Measurements from ENCODE around the gene ZMAT5. TPM values are rescaled to one million over a fixed set of nuclear protein-coding genes. Genes with fewer than 3 reads are reported as not detected.

Gene ZMAT5
- total and polyA plus RNA-seq, 2 donors, result 14.1 to 27.8 TPM

- no peaks in the 10 kb centered on the region for H3K4me1 ChIP-seq (ENCODE audit: insufficient read depth)
- no peaks in the 10 kb centered on the region for H3K36me3 ChIP-seq (ENCODE audit: insufficient read depth)
- no peak for DNase-seq (ENCODE audit: extremely low spot score)
- 75% methylated on average over 2 of the region's 2 CpGs for WGBS
- H3K4me3 ChIP-seq (ENCODE audit: low read depth, low read length), result no peak overlapping the region
- no peak overlapping the region for H3K27ac ChIP-seq (ENCODE audit: low read depth)
Observed at GRCh38 chr22:29712119-29712518, 54.7 kb downstream of the ZMAT5 start.

- no peaks in the 10 kb centered on the region for H3K4me1 ChIP-seq (ENCODE audit: insufficient read depth)
- H3K27ac ChIP-seq (ENCODE audit: low read depth), result no peak overlapping the region
- H3K4me3 ChIP-seq (ENCODE audit: low read depth, low read length), result no peak overlapping the region
- 53% methylated on average over 18 of the region's 18 CpGs for WGBS
- H3K36me3 ChIP-seq (ENCODE audit: insufficient read depth), result no peaks in the 10 kb centered on the region
- no peak for DNase-seq (ENCODE audit: extremely low spot score)
Observed at GRCh38 chr22:29710922-29711593, 55.7 kb downstream of the ZMAT5 start.

GRCh38 chr22:29710193-29710592, 56.6 kb downstream of the ZMAT5 start:
- 79% methylated on average over 15 of the region's 15 CpGs for WGBS
- no peak for DNase-seq (ENCODE audit: extremely low spot score)
- H3K4me3 ChIP-seq (ENCODE audit: low read depth, low read length), result no peak overlapping the region
- no peak overlapping the region for H3K27ac ChIP-seq (ENCODE audit: low read depth)
- no peaks in the 10 kb centered on the region for H3K36me3 ChIP-seq (ENCODE audit: insufficient read depth)
- no peaks in the 10 kb centered on the region for H3K4me1 ChIP-seq (ENCODE audit: insufficient read depth)

- DNase-seq (ENCODE audit: extremely low spot score), result no peak
- WGBS, result 91% methylated on average over 5 of the region's 5 CpGs
- no peaks in the 10 kb centered on the region for H3K36me3 ChIP-seq (ENCODE audit: insufficient read depth)
- no peak overlapping the region for H3K4me3 ChIP-seq (ENCODE audit: low read depth, low read length)
- no peak overlapping the region for H3K27ac ChIP-seq (ENCODE audit: low read depth)
- H3K4me1 ChIP-seq (ENCODE audit: insufficient read depth), result no peaks in the 10 kb centered on the region
Observed at GRCh38 chr22:29707471-29707870, 59.3 kb downstream of the ZMAT5 start.

- H3K27ac ChIP-seq (ENCODE audit: low read depth), result no peak overlapping the region
- WGBS, result 69% methylated on average over 18 of the region's 18 CpGs
- no peak overlapping the region for H3K4me3 ChIP-seq (ENCODE audit: low read depth, low read length)
- DNase-seq (ENCODE audit: extremely low spot score), result no peak
- H3K4me1 ChIP-seq (ENCODE audit: insufficient read depth), result peaks cover under 1% of the 10 kb centered on the region
- H3K36me3 ChIP-seq (ENCODE audit: insufficient read depth), result no peaks in the 10 kb centered on the region
Observed at GRCh38 chr22:29707010-29707409, 59.8 kb downstream of the ZMAT5 start.

- DNase-seq (ENCODE audit: extremely low spot score), result no peak
- Histone ChIP-seq H3K36me3 (ENCODE audit: insufficient read depth) (no peaks in the 10 kb centered on the region), H3K4me3 (ENCODE audit: low read depth, low read length) (no peak overlapping the region), H3K27ac (ENCODE audit: low read depth) (no peak overlapping the region), H3K4me1 (ENCODE audit: insufficient read depth) (peaks cover 3% of the 10 kb centered on the region)
- WGBS, result 63% methylated on average over 9 of the region's 9 CpGs
Observed at GRCh38 chr22:29706486-29706885, 60.3 kb downstream of the ZMAT5 start.

- 84% methylated on average over 7 of the region's 7 CpGs for WGBS
- DNase-seq (ENCODE audit: extremely low spot score), result no peak
- no peak overlapping the region for H3K27ac ChIP-seq (ENCODE audit: low read depth)
- no peaks in the 10 kb centered on the region for H3K36me3 ChIP-seq (ENCODE audit: insufficient read depth)
- peaks cover 3% of the 10 kb centered on the region for H3K4me1 ChIP-seq (ENCODE audit: insufficient read depth)
- no peak overlapping the region for H3K4me3 ChIP-seq (ENCODE audit: low read depth, low read length)
Observed at GRCh38 chr22:29705651-29706050, 61.2 kb downstream of the ZMAT5 start.

- H3K4me3 ChIP-seq (ENCODE audit: low read depth, low read length), result no peak overlapping the region
- H3K27ac ChIP-seq (ENCODE audit: low read depth), result no peak overlapping the region
- WGBS, result 12% methylated on average over 14 of the region's 14 CpGs
- DNase-seq (ENCODE audit: extremely low spot score), result no peak
- no peaks in the 10 kb centered on the region for H3K36me3 ChIP-seq (ENCODE audit: insufficient read depth)
- H3K4me1 ChIP-seq (ENCODE audit: insufficient read depth), result peaks cover 3% of the 10 kb centered on the region
Observed at GRCh38 chr22:29704528-29705285, 62.1 kb downstream of the ZMAT5 start.

GRCh38 chr22:29703569-29704195, 63.1 kb downstream of the ZMAT5 start:
- no peak for DNase-seq (ENCODE audit: extremely low spot score)
- no peak overlapping the region for H3K4me3 ChIP-seq (ENCODE audit: low read depth, low read length)
- H3K4me1 ChIP-seq (ENCODE audit: insufficient read depth), result peaks cover 3% of the 10 kb centered on the region
- 49% methylated on average over 7 of the region's 7 CpGs for WGBS
- H3K27ac ChIP-seq (ENCODE audit: low read depth), result no peak overlapping the region
- H3K36me3 ChIP-seq (ENCODE audit: insufficient read depth), result no peaks in the 10 kb centered on the region

- H3K27ac ChIP-seq (ENCODE audit: low read depth), result no peak overlapping the region
- DNase-seq (ENCODE audit: extremely low spot score), result no peak
- peaks cover 3% of the 10 kb centered on the region for H3K4me1 ChIP-seq (ENCODE audit: insufficient read depth)
- 46% methylated on average over 19 of the region's 19 CpGs for WGBS
- no peak overlapping the region for H3K4me3 ChIP-seq (ENCODE audit: low read depth, low read length)
- H3K36me3 ChIP-seq (ENCODE audit: insufficient read depth), result no peaks in the 10 kb centered on the region
Observed at GRCh38 chr22:29702931-29703501, 63.8 kb downstream of the ZMAT5 start.

- Histone ChIP-seq H3K36me3 (ENCODE audit: insufficient read depth) (peaks cover under 1% of the 10 kb centered on the region), H3K4me3 (ENCODE audit: low read depth, low read length) (no peak overlapping the region), H3K4me1 (ENCODE audit: insufficient read depth) (peaks cover 3% of the 10 kb centered on the region), H3K27ac (ENCODE audit: low read depth) (no peak overlapping the region)
- 34% methylated on average over 14 of the region's 14 CpGs for WGBS
- no peak for DNase-seq (ENCODE audit: extremely low spot score)
Observed at GRCh38 chr22:29702000-29702930, 64.5 kb downstream of the ZMAT5 start.

- Histone ChIP-seq H3K27ac (ENCODE audit: low read depth) (no peak overlapping the region), H3K36me3 (ENCODE audit: insufficient read depth) (peaks cover 1% of the 10 kb centered on the region), H3K4me3 (ENCODE audit: low read depth, low read length) (no peak overlapping the region), H3K4me1 (ENCODE audit: insufficient read depth) (peaks cover 3% of the 10 kb centered on the region)
- 38% methylated on average over 14 of the region's 14 CpGs for WGBS
- no peak for DNase-seq (ENCODE audit: extremely low spot score)
Observed at GRCh38 chr22:29701155-29701999, 65.4 kb downstream of the ZMAT5 start.

Data from urinary bladder (tissue), 4 donors.